Stimulated activated CD8-positive, alpha-beta memory T cell treated with anti-CD3 and anti-CD28 coated beads, Interleukin-12 subunit alpha, Interleukin-12 subunit beta, amount 100 ng/mL, for 1 hour (primary cell): Measurements from ENCODE around the gene TMEM87B.
"Not testable (repeated sequence)": the region's sequence is repeated elsewhere in the genome, so short reads cannot be mapped to it uniquely, and the experiment has no call there.

Experiments used
- DNase-seq: peaks from one replicate; pipeline ENCODE4 v3.0.0-alpha.2; 2020; ENCODE audit warnings: low read depth

The TMEM87B gene

GRCh38 chr2:112133344-112133743 lies 78.3 kb downstream of the TMEM87B start:
- DNase-seq = no peak

- DNase-seq = no peak
Observed at GRCh38 chr2:112134120-112134519, 79.1 kb downstream of the TMEM87B start.

GRCh38 chr2:112136096-112136495 lies 81.0 kb downstream of the TMEM87B start:
- no peak for DNase-seq

GRCh38 chr2:112137516-112138158 lies 82.6 kb downstream of the TMEM87B start:
- no peak for DNase-seq

GRCh38 chr2:112138159-112139032 lies 83.3 kb downstream of the TMEM87B start, which contains the start of gene FBLN7:
FBLN7 (plus strand) TSS chr2:112138385; CDS start chr2:112138656, 271 bp downstream.
- no peak for DNase-seq

- DNase-seq = not testable (repeated sequence)
Observed at GRCh38 chr2:112139033-112139614, 84.1 kb downstream of the TMEM87B start.

- DNase-seq = not testable (repeated sequence)
Observed at GRCh38 chr2:112139661-112140204, 84.7 kb downstream of the TMEM87B start.

- DNase-seq = no peak
Observed at GRCh38 chr2:112140205-112140802, 85.2 kb downstream of the TMEM87B start.

- no peak for DNase-seq
Observed at GRCh38 chr2:112140899-112141625, 86.0 kb downstream of the TMEM87B start.

- no peak for DNase-seq
Observed at GRCh38 chr2:112141626-112142007, 86.5 kb downstream of the TMEM87B start.

- DNase-seq = no peak
Observed at GRCh38 chr2:112142525-112143078, 87.5 kb downstream of the TMEM87B start.

GRCh38 chr2:112143150-112143549 lies 88.1 kb downstream of the TMEM87B start:
- no peak for DNase-seq

GRCh38 chr2:112144966-112145365 lies 89.9 kb downstream of the TMEM87B start:
- no peak for DNase-seq

- DNase-seq = no peak
Observed at GRCh38 chr2:112147382-112148168, 92.5 kb downstream of the TMEM87B start.

GRCh38 chr2:112148477-112148876 lies 93.4 kb downstream of the TMEM87B start:
- DNase-seq = no peak

GRCh38 chr2:112149194-112149593 lies 94.1 kb downstream of the TMEM87B start:
- DNase-seq = no peak

- no peak for DNase-seq
Observed at GRCh38 chr2:112149866-112150435, 94.9 kb downstream of the TMEM87B start.

- DNase-seq = no peak
Observed at GRCh38 chr2:112150447-112150846, 95.4 kb downstream of the TMEM87B start.

GRCh38 chr2:112150851-112151250 lies 95.8 kb downstream of the TMEM87B start:
- DNase-seq = no peak

- DNase-seq = no peak
Observed at GRCh38 chr2:112151271-112151670, 96.2 kb downstream of the TMEM87B start.
